DMS53 (cell line): ENCODE data around the gene ATE1.

Source experiments
- DNase-seq: peaks from one replicate; lab custom pipeline; 2025; lab: John Stamatoyannopoulos, UW

The ATE1 gene

GRCh38 chr10:121873236-121873635 is 54.6 kb downstream of the ATE1 start:
- DNase-seq: no peak

- no peak for DNase-seq
Measured at GRCh38 chr10:121870413-121870812, 57.4 kb downstream of the ATE1 start.

- no peak for DNase-seq
Measured at GRCh38 chr10:121865554-121865953, 62.3 kb downstream of the ATE1 start.

GRCh38 chr10:121864653-121865052 is 63.2 kb downstream of the ATE1 start:
- no peak for DNase-seq

- no peak for DNase-seq
Measured at GRCh38 chr10:121864168-121864567, 63.7 kb downstream of the ATE1 start.

GRCh38 chr10:121862649-121863048 is 65.2 kb downstream of the ATE1 start:
- no peak for DNase-seq

GRCh38 chr10:121862042-121862441 is 65.8 kb downstream of the ATE1 start:
- no peak for DNase-seq

GRCh38 chr10:121860810-121861209 is 67.0 kb downstream of the ATE1 start:
- DNase-seq: peak; percentile 66

GRCh38 chr10:121854809-121855445 is 72.9 kb downstream of the ATE1 start:
- peak; percentile 22 for DNase-seq

- no peak for DNase-seq
Measured at GRCh38 chr10:121853950-121854349, 73.9 kb downstream of the ATE1 start.

- no peak for DNase-seq
Measured at GRCh38 chr10:121851786-121852185, 76.0 kb downstream of the ATE1 start.

- no peak for DNase-seq
Measured at GRCh38 chr10:121848082-121848481, 79.7 kb downstream of the ATE1 start.

- DNase-seq: no peak
Measured at GRCh38 chr10:121846555-121846954, 81.3 kb downstream of the ATE1 start.

- DNase-seq: no peak
Measured at GRCh38 chr10:121845044-121845784, 82.6 kb downstream of the ATE1 start.

GRCh38 chr10:121844537-121844936 is 83.3 kb downstream of the ATE1 start:
- no peak for DNase-seq

GRCh38 chr10:121843379-121843778 is 84.5 kb downstream of the ATE1 start:
- DNase-seq: no peak

- no peak for DNase-seq
Measured at GRCh38 chr10:121841862-121842261, 86.0 kb downstream of the ATE1 start.

- no peak for DNase-seq
Measured at GRCh38 chr10:121838931-121839330, 88.9 kb downstream of the ATE1 start.

- DNase-seq: peak; percentile 8
Measured at GRCh38 chr10:121838149-121838548, 89.7 kb downstream of the ATE1 start.

GRCh38 chr10:121836171-121836570 is 91.7 kb downstream of the ATE1 start:
- DNase-seq: no peak

- no peak for DNase-seq
Measured at GRCh38 chr10:121835376-121835775, 92.5 kb downstream of the ATE1 start.

GRCh38 chr10:121834757-121835156 is 93.1 kb downstream of the ATE1 start:
- DNase-seq: no peak

- no peak for DNase-seq
Measured at GRCh38 chr10:121833387-121833786, 94.4 kb downstream of the ATE1 start.

GRCh38 chr10:121832647-121833046 is 95.2 kb downstream of the ATE1 start:
- DNase-seq: no peak
